Psoas muscle (tissue), 8 donors: Measurements from ENCODE around the gene UGT1A6. TPM values are rescaled to one million over a fixed set of nuclear protein-coding genes. Genes with fewer than 3 reads are reported as not detected.
"Not testable (repeated sequence)": the region's sequence is repeated elsewhere in the genome, so short reads cannot be mapped to it uniquely, and the experiment has no call there.

Experiments used
- ATAC-seq, 4 donors: fragments of 200-7000 bp; cut with Tn5 transposase; one replicate each; pipeline ENCODE4 v1.9.1; 2020; ENCODE audit warnings: moderate library complexity in 3 of 4, mild to moderate bottlenecking in 2 of 4
- DNase-seq, 2 donors: peaks; one replicate each; pipeline ENCODE4 v3.0.0-alpha.2; 2020
- H3K27ac ChIP-seq: fragments of 200-600 bp; one replicate; pipeline ENCODE4 v1.8.0; 2022
- H3K27me3 ChIP-seq, 3 donors: fragments of 200-600 bp in 1 of 3; one replicate each; pipeline versions ENCODE4 v1.6.1 to v1.8.0; 2013 to 2022; ENCODE audit warnings: low read length in 2 of 3, mild to moderate bottlenecking in 2 of 3, moderate library complexity in 1 of 3; ENCODE audit not compliant: insufficient read depth in 3 of 3
- H3K36me3 ChIP-seq, 2 donors: fragments of 200-600 bp in 1 of 2; one replicate each; pipeline versions ENCODE4 v1.6.1 to v1.8.0; 2013 to 2022; ENCODE audit warnings: low read depth in 1 of 2, mild to moderate bottlenecking in 1 of 2, moderate library complexity in 1 of 2; ENCODE audit not compliant: insufficient read depth in 1 of 2
- H3K4me1 ChIP-seq: fragments of 200-600 bp; one replicate; pipeline ENCODE4 v1.8.0; 2022
- H3K4me3 ChIP-seq: fragments of 200-600 bp; one replicate; pipeline ENCODE4 v1.8.0; 2022; ENCODE audit warnings: mild to moderate bottlenecking
- H3K9me3 ChIP-seq: fragments of 200-600 bp; one replicate; pipeline ENCODE4 v1.8.0; 2022
- WGBS, 3 donors: extraction: QIAGEN DNeasy Blood & Tissue Kit; methylation state at CpG; one replicate each; pipeline versions ENCODE4 v1.1.6 to v1.1.7; 2013; 5-methylcytosine and 5-hydroxymethylcytosine counted together
- intact Hi-C, 2 donors: fragments of 100-400 bp; cut with DNase I; formaldehyde crosslinking; loops; one replicate each; pipeline versions ENCODE4 v1.11.0 to v1.14.2; 2022
- polyA plus RNA-seq, 3 donors: library from polyadenylated mRNA; stranded (reverse); fragments of 200-250 nt; gene quantifications; one replicate each; pipeline ENCODE4 v1.2.3, GENCODE V29; 2013
- total RNA-seq, 4 donors: library from RNA; stranded (reverse); fragmentation: NEBNext Ultra II Directional in 2 of 4; extraction: Animal tissue kit (Norgen Biotek cat#: 25700) in 2 of 4; gene quantifications; one replicate each; pipeline versions ENCODE4 v1.2.1 to v1.2.4, GENCODE V29; 2021 to 2023
- TF ChIP-seq, protein P1 (sequence below): fragments of 200-600 bp; IDR thresholded peaks from one replicate; pipeline ENCODE4 v1.8.0; 2022; ENCODE audit warnings: antibody characterized with exemption
- donor health status: healthy with polysubstance abuse.
- donor health status: DM: no; HTN: no; CAD: no; lungs with moderate emphysema.
- donor health status: Bipolar disorder and iron deficiency.
- donor health status: healthy.
- donor health status: DM: yes; HTN: yes; CAD: no.
- donor health status: DM: no; HTN: no; CAD: no.
- donor health status: DM: no; HTN: no; CAD: no.
- donor health status: DM: yes; HTN: yes; CAD: no.

UGT1A6 gene
- total and polyA plus RNA-seq, 7 donors, result not detected

- intact Hi-C loops, result no loop called here
- ATAC-seq (no peak), DNase-seq (no peak)
- TF ChIP-seq, protein P1, sequence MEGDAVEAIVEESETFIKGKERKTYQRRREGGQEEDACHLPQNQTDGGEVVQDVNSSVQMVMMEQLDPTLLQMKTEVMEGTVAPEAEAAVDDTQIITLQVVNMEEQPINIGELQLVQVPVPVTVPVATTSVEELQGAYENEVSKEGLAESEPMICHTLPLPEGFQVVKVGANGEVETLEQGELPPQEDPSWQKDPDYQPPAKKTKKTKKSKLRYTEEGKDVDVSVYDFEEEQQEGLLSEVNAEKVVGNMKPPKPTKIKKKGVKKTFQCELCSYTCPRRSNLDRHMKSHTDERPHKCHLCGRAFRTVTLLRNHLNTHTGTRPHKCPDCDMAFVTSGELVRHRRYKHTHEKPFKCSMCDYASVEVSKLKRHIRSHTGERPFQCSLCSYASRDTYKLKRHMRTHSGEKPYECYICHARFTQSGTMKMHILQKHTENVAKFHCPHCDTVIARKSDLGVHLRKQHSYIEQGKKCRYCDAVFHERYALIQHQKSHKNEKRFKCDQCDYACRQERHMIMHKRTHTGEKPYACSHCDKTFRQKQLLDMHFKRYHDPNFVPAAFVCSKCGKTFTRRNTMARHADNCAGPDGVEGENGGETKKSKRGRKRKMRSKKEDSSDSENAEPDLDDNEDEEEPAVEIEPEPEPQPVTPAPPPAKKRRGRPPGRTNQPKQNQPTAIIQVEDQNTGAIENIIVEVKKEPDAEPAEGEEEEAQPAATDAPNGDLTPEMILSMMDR, result no peak
- WGBS, 3 donors, result 38 to 49% (median 40%) methylated on average over 1 of the region's 1 CpG
- H3K36me3 ChIP-seq, result no peaks in the 10 kb centered on the region
- H3K4me1 ChIP-seq, result no peaks in the 10 kb centered on the region
- no peak overlapping the region for H3K27ac ChIP-seq
- H3K9me3 ChIP-seq, result peaks cover 2% of the 10 kb centered on the region
- H3K27me3 ChIP-seq, result peaks cover 0 to under 1% (median 0%) of the 10 kb centered on the region in 3 donors
- no peak overlapping the region for H3K4me3 ChIP-seq
Measured at GRCh38 chr2:233700028-233700635, 7.4 kb downstream of the UGT1A6 start.

DNA sequence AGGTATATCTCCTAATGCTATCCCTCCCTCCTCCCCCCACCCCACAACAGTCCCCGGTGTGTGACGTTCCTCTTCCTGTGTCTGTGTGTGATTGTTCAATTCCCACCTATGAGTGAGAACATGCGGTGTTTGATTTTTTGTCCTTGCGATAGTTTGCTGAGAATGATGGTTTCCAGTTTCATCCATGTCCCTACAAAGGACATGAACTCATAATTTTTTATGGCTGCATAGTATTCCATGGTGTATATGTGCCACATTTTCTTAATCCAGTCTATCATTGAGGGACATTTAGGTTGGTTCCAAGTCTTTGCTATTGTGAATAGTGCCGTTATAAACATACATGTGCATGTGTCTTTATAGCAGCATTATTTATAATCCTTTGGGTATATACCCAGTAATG is 8.2 kb downstream of the UGT1A6 start:
- H3K36me3 ChIP-seq, H3K4me1 ChIP-seq, H3K27me3 ChIP-seq, H3K27ac ChIP-seq, intact Hi-C loops, DNase-seq, H3K4me3 ChIP-seq, ATAC-seq, H3K9me3 ChIP-seq: not testable (repeated sequence)
- WGBS, 3 donors, result 94 to 98% (median 98%) methylated on average over 5 of the region's 5 CpGs

- Histone ChIP-seq H3K4me1 (no peaks in the 10 kb centered on the region), H3K27ac (no peak overlapping the region), H3K9me3 (peaks cover 2% of the 10 kb centered on the region), H3K4me3 (no peak overlapping the region), H3K27me3 (peaks cover 0 to 4% (median 0%) of the 10 kb centered on the region in 3 donors), H3K36me3 (no peaks in the 10 kb centered on the region)
- intact Hi-C loops, result no loop called here
- TF ChIP-seq, protein P1, result no peak
- DNase-seq (no peak), ATAC-seq (no peak)
- 71 to 79% (median 75%) methylated on average over 3 of the region's 3 CpGs for WGBS, 3 donors
Measured at GRCh38 chr2:233702238-233702637, 9.5 kb downstream of the UGT1A6 start.

DNA sequence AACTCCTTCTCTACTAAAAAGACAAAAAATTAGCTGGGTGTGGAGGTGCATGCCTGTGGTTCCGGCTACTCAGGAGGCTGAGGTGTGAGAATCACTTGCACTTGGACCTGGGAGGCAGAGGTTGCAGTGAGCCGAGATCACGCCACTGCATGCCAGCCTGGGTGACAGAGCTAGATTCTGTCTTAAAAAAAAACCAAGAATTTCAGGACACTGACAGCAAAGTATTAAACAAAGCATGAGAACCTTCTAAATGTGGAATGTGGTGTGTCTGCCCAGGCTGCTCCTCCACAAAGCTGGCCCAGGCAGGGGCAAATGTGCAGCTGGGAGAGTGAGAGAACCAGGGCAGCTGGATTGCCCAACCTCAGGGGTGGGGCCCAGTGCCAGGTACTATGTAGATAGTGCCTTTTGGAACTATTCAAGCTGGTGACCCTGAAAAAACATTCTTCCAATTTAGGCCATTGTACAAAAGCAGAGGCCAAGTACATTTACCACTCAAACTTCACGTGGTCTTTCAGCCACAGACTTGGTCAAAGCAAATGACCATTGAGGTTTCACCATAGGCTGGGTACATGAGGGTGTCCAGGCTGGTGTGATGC is 13.3 kb downstream of the UGT1A6 start:
- peak in 3 of 4 donors; percentile 33 to 40 (median 36) for ATAC-seq
- intact Hi-C loops, result no loop called here
- peak in 1 of 2 donors; percentile 16 for DNase-seq
- H3K36me3 ChIP-seq, result no peaks in the 10 kb centered on the region
- peaks cover 2% of the 10 kb centered on the region for H3K9me3 ChIP-seq
- no peak overlapping the region for H3K27ac ChIP-seq
- 18 to 44% (median 22%) methylated on average over 4 of the region's 4 CpGs for WGBS, 3 donors
- peaks cover 0 to 4% (median 0%) of the 10 kb centered on the region in 3 donors for H3K27me3 ChIP-seq
- H3K4me1 ChIP-seq, result no peaks in the 10 kb centered on the region
- H3K4me3 ChIP-seq, result no peak overlapping the region
- TF ChIP-seq, protein P1, result no peak

DNA sequence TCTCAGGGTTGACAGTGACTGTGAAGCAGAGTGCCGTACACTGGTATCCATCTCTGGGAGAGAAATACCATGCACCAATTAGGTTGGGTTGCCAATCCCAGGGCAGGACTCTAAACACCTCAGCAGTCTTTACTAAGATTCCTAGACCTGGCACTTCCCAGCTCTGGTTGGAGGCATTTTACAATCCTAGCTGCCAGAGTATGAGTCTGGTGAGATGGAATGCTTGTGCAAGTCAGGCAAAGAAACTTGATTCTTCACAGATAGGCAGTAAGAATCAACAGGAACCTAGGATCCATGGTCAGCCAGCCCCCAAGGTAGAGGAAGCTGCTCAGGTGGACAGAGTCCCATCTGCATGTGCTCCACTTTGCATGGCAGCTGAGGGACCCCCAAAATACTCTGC is 14.0 kb downstream of the UGT1A6 start:
- 0 to 47% (median 13%) methylated on average over 1 of the region's 1 CpG for WGBS, 3 donors
- ATAC-seq, result no peak
- TF ChIP-seq, protein P1, result no peak

More for the DNA sequence above, 14.0 kb downstream of the UGT1A6 start:
- DNase-seq, result no peak
- Histone ChIP-seq H3K4me1 (no peaks in the 10 kb centered on the region), H3K36me3 (no peaks in the 10 kb centered on the region), H3K27ac (no peak overlapping the region), H3K4me3 (no peak overlapping the region), H3K9me3 (peaks cover 2% of the 10 kb centered on the region), H3K27me3 (peaks cover 0 to 4% (median 0%) of the 10 kb centered on the region in 3 donors)
- intact Hi-C loops, result no loop called here
